Type B pancreatic cell (in vitro differentiated cells): ENCODE results near the gene RIC8A. TPM values are rescaled to one million over a fixed set of nuclear protein-coding genes. Genes with fewer than 3 reads are reported as not detected.
"Not testable (repeated sequence)": the region's sequence is repeated elsewhere in the genome, so short reads cannot be mapped to it uniquely, and the experiment has no call there.

Experiments
- DNase-seq: peaks from one replicate; pipeline ENCODE4 v3.0.0; 2021; ENCODE audit warnings: mixed read lengths; ENCODE audit not compliant: unreplicated experiment; ENCODE audit errors: extremely low spot score
- H3K27ac Mint-ChIP-seq: 2 replicates; pipeline ENCODE4 v1.8.0; 2021; ENCODE audit warnings: mild to moderate bottlenecking, mixed read lengths
- H3K27me3 Mint-ChIP-seq: 2 replicates; pipeline ENCODE4 v1.8.0; 2021; ENCODE audit warnings: mixed read lengths
- H3K36me3 Mint-ChIP-seq: 2 replicates; pipeline ENCODE4 v1.8.0; 2021; ENCODE audit warnings: mixed read lengths
- H3K4me1 Mint-ChIP-seq: one replicate; pipeline ENCODE4 v1.8.0; 2021; ENCODE audit warnings: mixed read lengths; ENCODE audit not compliant: unreplicated experiment
- H3K4me3 Mint-ChIP-seq: 2 replicates; pipeline ENCODE4 v1.8.0; 2021; ENCODE audit warnings: mild to moderate bottlenecking, mixed read lengths
- H3K9me3 Mint-ChIP-seq: 2 replicates; pipeline ENCODE4 v1.8.0; 2021; ENCODE audit warnings: mixed read lengths
- total RNA-seq: library from RNA; stranded (reverse); gene quantifications from 2 replicates; pipeline ENCODE4 v1.2.1, GENCODE V29; 2021; ENCODE audit warnings: low replicate concordance
- TF ChIP-seq, protein P1 (sequence below): fragments of 200-600 bp; sonication (generic); conservative IDR thresholded peaks from 2 replicates; pipeline ENCODE4 v1.5.0; 2021; ENCODE audit warnings: antibody characterized with exemption, mild to moderate bottlenecking

RIC8A gene
- total RNA-seq, 1 donor from 2014 or later = 114 TPM

DNA sequence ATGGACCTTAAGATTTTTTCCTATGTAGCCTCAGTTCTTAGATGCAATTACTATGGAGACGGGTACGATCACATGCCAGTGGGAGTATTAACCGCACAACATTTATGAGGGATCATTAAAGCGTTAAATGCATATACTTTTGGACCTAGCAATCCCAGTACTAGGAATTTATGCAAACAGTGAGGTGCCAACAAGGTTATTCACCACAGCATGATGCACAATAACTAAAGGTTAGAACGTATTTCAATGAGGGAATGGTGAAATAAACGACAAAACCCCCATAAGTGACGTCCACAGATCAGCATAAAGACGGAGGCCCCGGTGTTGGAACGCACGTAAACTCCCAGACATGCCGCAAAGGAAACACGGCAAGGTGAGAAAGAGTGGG is 28.1 kb downstream of the RIC8A start:
- peak overlapping the region; percentile 87 for H3K27ac Mint-ChIP-seq
- peaks cover 8% of the 10 kb centered on the region for H3K36me3 Mint-ChIP-seq
- no peaks in the 10 kb centered on the region for H3K27me3 Mint-ChIP-seq
- TF ChIP-seq, protein P1, sequence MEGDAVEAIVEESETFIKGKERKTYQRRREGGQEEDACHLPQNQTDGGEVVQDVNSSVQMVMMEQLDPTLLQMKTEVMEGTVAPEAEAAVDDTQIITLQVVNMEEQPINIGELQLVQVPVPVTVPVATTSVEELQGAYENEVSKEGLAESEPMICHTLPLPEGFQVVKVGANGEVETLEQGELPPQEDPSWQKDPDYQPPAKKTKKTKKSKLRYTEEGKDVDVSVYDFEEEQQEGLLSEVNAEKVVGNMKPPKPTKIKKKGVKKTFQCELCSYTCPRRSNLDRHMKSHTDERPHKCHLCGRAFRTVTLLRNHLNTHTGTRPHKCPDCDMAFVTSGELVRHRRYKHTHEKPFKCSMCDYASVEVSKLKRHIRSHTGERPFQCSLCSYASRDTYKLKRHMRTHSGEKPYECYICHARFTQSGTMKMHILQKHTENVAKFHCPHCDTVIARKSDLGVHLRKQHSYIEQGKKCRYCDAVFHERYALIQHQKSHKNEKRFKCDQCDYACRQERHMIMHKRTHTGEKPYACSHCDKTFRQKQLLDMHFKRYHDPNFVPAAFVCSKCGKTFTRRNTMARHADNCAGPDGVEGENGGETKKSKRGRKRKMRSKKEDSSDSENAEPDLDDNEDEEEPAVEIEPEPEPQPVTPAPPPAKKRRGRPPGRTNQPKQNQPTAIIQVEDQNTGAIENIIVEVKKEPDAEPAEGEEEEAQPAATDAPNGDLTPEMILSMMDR = no peak
- no peaks in the 10 kb centered on the region for H3K9me3 Mint-ChIP-seq
- H3K4me1 Mint-ChIP-seq = peaks cover 20% of the 10 kb centered on the region
- peak overlapping the region; percentile 99 for H3K4me3 Mint-ChIP-seq
- DNase-seq = no peak

DNA sequence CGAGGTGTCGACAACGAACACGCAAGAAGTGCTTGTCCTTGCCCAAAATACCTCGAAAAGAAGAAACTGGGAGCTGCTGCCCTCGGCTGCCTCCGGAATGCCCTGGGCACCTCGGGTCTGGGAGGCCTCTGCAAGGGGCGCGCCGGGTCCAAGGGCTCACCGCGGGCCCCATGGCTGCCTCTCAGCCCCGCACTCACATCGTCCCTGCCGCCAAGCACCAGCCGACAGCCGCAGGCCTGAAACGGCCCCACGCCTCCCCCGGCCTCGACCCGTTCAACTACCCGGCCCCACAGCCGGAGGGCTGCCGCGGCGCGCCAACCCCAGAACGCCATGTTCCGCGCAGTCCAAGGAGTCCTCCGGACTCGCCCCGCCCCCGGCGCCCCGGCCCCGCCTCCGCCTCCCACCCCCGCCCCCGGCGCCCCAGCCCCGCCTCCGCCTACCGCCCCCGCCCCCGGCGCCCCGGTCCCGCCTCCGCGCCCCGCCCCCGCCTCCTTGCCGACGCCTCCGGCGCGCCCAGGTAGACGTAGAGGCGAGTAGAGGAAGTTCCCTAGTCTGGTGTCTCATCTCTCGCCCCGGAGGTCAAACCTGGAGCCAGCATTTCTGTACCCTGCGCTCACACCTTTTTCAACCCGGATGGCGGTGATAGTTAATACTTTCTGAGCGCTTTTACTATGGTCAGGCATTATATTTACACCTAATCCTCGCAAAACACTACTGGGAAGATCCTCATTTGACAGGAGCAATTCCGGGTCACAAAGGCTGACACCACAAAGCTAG is 28.7 kb downstream of the RIC8A start, which contains the start of gene SIRT3:
TSS of gene SIRT3 (minus strand) at position 346 of the 777 bp plus-strand sequence. CDS start at position 332, 14 bp downstream.
- H3K4me3 Mint-ChIP-seq = peak within 1 kb of the TSS; percentile 99
- TF ChIP-seq, protein P1 = peak; percentile 62
- peak within 1 kb of the TSS; percentile 96 for H3K27ac Mint-ChIP-seq
- H3K36me3 Mint-ChIP-seq = peaks cover 8% of the 10 kb centered on the region
- peaks cover 20% of the 10 kb centered on the region for H3K4me1 Mint-ChIP-seq
- no peaks in the 10 kb centered on the region for H3K9me3 Mint-ChIP-seq
- no peaks in the 10 kb centered on the region for H3K27me3 Mint-ChIP-seq
- DNase-seq = peak; percentile 86

DNA sequence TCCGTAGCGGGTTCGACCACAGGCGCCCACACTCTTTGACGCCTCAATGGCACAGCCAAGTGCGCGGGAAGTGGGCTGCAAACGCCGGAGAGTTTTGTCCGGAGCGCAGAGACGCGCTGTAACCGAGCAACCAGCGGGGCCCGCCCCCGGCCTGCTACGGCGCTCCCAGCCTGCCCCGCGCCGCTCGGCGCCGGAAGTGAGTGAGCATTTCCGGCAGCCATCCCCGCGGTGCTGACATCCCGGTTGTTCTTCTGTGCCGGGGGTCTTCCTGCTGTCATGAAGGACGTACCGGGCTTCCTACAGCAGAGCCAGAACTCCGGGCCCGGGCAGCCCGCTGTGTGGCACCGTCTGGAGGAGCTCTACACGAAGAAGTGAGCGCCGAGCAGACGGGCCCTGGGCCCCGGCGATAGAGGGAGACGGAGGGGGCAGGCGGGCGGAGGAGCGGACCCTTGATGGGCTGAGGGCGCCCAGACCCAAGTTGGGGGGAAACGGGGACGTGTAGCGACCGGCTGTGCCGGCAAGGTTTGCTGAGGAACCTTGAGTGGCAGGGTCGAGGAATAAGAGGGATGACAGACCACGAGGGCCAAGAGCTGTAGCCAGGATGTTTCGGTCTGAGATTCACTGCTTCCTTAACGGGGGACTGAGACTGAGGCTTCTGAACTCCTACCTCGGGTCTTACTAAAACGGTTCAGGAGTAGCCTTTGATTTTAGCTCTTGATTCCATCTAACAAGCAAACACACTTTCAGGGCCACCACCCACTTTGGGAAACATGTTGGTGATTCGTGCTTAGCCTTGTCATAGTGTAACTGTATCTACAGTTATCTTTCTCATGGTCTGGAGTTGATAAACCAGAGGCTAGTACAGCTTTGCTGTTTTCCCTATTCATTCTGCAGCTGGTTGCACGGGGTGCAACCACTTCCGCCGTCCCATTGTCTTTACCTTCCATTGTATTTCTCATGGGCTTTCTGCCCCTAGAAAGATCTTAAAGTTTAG is 29.6 kb downstream of the RIC8A start, which contains the start of gene PSMD13:
TSS of gene PSMD13 (plus strand) at position 203 of the 994 bp plus-strand sequence. CDS start at position 277, 74 bp downstream.
- TF ChIP-seq, protein P1 = peak; percentile 54

DNA sequence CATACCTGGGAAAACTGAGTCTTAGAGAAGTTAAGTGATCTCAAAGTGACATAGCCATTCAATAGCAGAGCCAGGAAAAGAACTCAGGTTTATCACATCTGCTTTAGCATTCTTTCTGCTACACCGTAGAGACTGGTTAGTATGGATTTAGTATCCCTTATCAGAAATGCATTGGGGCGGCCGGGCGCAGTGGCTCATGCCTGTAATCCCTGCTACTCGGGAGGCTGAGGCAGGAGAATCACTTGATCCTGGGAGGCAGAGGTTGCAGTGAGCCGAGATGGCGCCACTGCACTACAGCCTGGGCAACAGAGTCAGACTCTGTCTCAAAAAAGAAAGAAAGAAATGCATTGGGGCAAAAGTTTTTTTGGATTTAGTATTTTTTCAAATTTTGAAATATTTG is 30.8 kb downstream of the RIC8A start:
- H3K27me3 Mint-ChIP-seq, H3K36me3 Mint-ChIP-seq, DNase-seq, H3K9me3 Mint-ChIP-seq: not testable (repeated sequence)
- Mint-ChIP-seq H3K4me1 (peaks cover 20% of the 10 kb centered on the region), H3K4me3 (peak overlapping the region; percentile 99), H3K27ac (peak overlapping the region; percentile 96)

More for the DNA sequence above, 29.6 kb downstream of the RIC8A start, which contains the start of gene PSMD13:
- Mint-ChIP-seq H3K36me3 (peaks cover 8% of the 10 kb centered on the region), H3K4me3 (peak within 1 kb of the TSS; percentile 99), H3K27me3 (no peaks in the 10 kb centered on the region), H3K27ac (peak within 1 kb of the TSS; percentile 96), H3K4me1 (peaks cover 20% of the 10 kb centered on the region), H3K9me3 (no peaks in the 10 kb centered on the region)
- peak; percentile 89 for DNase-seq

DNA sequence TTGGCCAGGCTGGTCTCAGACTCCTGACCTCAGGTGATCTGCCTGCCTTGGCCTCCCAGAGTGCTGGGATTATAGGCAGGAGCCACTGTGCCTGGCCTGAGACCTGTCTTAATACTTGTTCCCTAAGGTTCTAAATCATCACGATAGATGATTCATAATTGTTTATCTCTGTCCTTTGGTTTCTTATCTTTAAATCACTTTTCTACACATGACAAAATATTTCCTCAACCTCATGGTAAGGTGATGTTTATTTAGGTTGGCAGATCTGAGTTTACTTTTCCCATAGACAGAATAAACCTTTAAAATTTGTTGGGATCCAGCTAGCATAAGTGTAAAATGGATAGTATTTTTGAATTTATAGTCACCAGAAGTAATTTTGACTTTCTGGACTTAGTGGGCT is 32.8 kb downstream of the RIC8A start:
- peaks cover 4% of the 10 kb centered on the region for H3K36me3 Mint-ChIP-seq

More for the DNA sequence above, 32.8 kb downstream of the RIC8A start:
- no peak overlapping the region for H3K4me3 Mint-ChIP-seq
- peaks cover 17% of the 10 kb centered on the region for H3K4me1 Mint-ChIP-seq
- DNase-seq = no peak
- no peaks in the 10 kb centered on the region for H3K27me3 Mint-ChIP-seq
- H3K9me3 Mint-ChIP-seq = no peaks in the 10 kb centered on the region
- TF ChIP-seq, protein P1 = no peak
- H3K27ac Mint-ChIP-seq = no peak overlapping the region
